Germinal center (tissue), 1 donor: ENCODE data around the gene TMEM255A.

Experiments
- DNase-seq: peaks from one replicate; pipeline ENCODE4 v3.0.0; 2012; ENCODE audit warnings: mixed read lengths, low spot score

The TMEM255A gene

GRCh38 chrX:120308558-120308957 is 2.7 kb downstream of the TMEM255A start:
- DNase-seq: no peak

- DNase-seq: no peak
Measured at GRCh38 chrX:120306630-120307029, 4.6 kb downstream of the TMEM255A start.

GRCh38 chrX:120305531-120306141 is 5.6 kb downstream of the TMEM255A start:
- DNase-seq: no peak

GRCh38 chrX:120304256-120304655 is 7.0 kb downstream of the TMEM255A start:
- no peak for DNase-seq

- peak; percentile 50 for DNase-seq
Measured at GRCh38 chrX:120302434-120302833, 8.8 kb downstream of the TMEM255A start.

- no peak for DNase-seq
Measured at GRCh38 chrX:120301960-120302359, 9.3 kb downstream of the TMEM255A start.

GRCh38 chrX:120301497-120301896 is 9.8 kb downstream of the TMEM255A start:
- DNase-seq: no peak

GRCh38 chrX:120299928-120300327 is 11.3 kb downstream of the TMEM255A start:
- no peak for DNase-seq

- no peak for DNase-seq
Measured at GRCh38 chrX:120297923-120298322, 13.3 kb downstream of the TMEM255A start.

- no peak for DNase-seq
Measured at GRCh38 chrX:120294651-120295050, 16.6 kb downstream of the TMEM255A start.

- no peak for DNase-seq
Measured at GRCh38 chrX:120293015-120293414, 18.2 kb downstream of the TMEM255A start.

- DNase-seq: no peak
Measured at GRCh38 chrX:120291211-120291610, 20.1 kb downstream of the TMEM255A start.

- no peak for DNase-seq
Measured at GRCh38 chrX:120290107-120290506, 21.2 kb downstream of the TMEM255A start.

- DNase-seq: no peak
Measured at GRCh38 chrX:120287513-120288112, 23.6 kb downstream of the TMEM255A start.

- no peak for DNase-seq
Measured at GRCh38 chrX:120286733-120287512, 24.3 kb downstream of the TMEM255A start.

- no peak for DNase-seq
Measured at GRCh38 chrX:120282697-120283096, 28.6 kb downstream of the TMEM255A start.

GRCh38 chrX:120281761-120282160 is 29.5 kb downstream of the TMEM255A start:
- DNase-seq: no peak

GRCh38 chrX:120281021-120281624 is 30.1 kb downstream of the TMEM255A start:
- no peak for DNase-seq

- DNase-seq: no peak
Measured at GRCh38 chrX:120274958-120275357, 36.3 kb downstream of the TMEM255A start.

- no peak for DNase-seq
Measured at GRCh38 chrX:120274145-120274544, 37.1 kb downstream of the TMEM255A start.

GRCh38 chrX:120271218-120271617 is 40.0 kb downstream of the TMEM255A start:
- DNase-seq: no peak

- no peak for DNase-seq
Measured at GRCh38 chrX:120270567-120270966, 40.7 kb downstream of the TMEM255A start.
